Measurements from ENCODE around the gene ANP32E.

Gene ANP32E

GRCh38 chr1:150178548-150178947, 57.4 kb downstream of the ANP32E start:
- FAIRE-seq (no peak), DNase-seq (ENCODE audit: extremely low spot score, insufficient read length, low read depth) (no peak)

GRCh38 chr1:150176593-150176992, 59.3 kb downstream of the ANP32E start:
- DNase-seq (ENCODE audit: extremely low spot score, insufficient read length, low read depth) = no peak

GRCh38 chr1:150173141-150173585, 62.7 kb downstream of the ANP32E start:
- DNase-seq (ENCODE audit: extremely low spot score, insufficient read length, low read depth) (no peak), FAIRE-seq (no peak)

More at GRCh38 chr1:150176593-150176992, 59.3 kb downstream of the ANP32E start:
- no peak for FAIRE-seq

- DNase-seq (ENCODE audit: extremely low spot score, insufficient read length, low read depth) = no peak
- FAIRE-seq = no peak
Observed at GRCh38 chr1:150171801-150172200, 64.1 kb downstream of the ANP32E start.

- peak; percentile 78 for FAIRE-seq
- no peak for DNase-seq (ENCODE audit: extremely low spot score, insufficient read length, low read depth)
Observed at GRCh38 chr1:150168960-150169601, 66.8 kb downstream of the ANP32E start.
